Ramos (cell line): ENCODE data around the gene SRP68.
"Not testable (repeated sequence)": the region's sequence is repeated elsewhere in the genome, so short reads cannot be mapped to it uniquely, and the experiment has no call there.

Experiments
- in situ Hi-C: fragments of 300-500 bp; cut with MboI; formaldehyde crosslinking; loops from one replicate; pipeline ENCODE4 v1.14.3; 2022; ENCODE audit warnings: low sequenced_read_pairs; ENCODE audit not compliant: unreplicated experiment

Gene SRP68

DNA sequence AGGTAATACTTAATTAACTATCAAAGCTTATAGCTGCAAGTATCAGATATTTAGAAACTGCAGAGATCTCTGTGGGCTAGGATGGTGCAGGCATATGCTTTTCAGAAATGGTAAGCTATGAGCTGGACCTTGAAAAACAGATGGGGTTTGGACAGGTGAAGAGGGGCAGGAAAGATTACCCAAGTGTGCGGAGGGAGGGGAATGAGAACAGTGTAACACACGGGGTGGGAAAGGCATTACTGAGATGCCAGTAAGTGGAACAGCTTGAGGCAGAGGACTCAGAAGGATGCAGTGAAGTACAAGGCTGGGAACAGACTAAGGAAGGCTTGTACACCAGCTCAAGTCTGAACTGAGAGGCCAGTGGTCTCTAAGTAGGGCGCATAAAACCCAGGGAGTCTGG is 23.1 kb downstream of the SRP68 start:
- in situ Hi-C loops = no loop called here

DNA sequence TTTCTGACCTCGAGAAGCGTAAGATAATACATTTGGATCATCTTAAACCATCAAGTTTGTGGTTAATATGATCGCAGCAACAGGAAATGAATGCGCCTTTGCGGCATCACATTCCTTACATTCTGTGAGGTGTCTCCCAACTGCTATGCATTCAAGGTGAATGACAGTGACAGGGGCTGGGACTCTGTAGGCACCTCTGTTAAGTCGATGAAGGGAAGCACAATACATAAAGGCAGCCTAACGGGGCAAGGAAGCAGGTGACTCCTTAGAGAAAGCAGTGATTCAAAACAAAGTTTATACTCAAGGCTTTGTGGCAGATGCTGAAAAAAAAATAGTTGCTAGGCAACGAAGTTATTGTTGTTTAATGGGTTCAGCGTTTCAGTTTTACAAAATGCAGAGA is 23.6 kb downstream of the SRP68 start:
- in situ Hi-C loops = no loop called here

DNA sequence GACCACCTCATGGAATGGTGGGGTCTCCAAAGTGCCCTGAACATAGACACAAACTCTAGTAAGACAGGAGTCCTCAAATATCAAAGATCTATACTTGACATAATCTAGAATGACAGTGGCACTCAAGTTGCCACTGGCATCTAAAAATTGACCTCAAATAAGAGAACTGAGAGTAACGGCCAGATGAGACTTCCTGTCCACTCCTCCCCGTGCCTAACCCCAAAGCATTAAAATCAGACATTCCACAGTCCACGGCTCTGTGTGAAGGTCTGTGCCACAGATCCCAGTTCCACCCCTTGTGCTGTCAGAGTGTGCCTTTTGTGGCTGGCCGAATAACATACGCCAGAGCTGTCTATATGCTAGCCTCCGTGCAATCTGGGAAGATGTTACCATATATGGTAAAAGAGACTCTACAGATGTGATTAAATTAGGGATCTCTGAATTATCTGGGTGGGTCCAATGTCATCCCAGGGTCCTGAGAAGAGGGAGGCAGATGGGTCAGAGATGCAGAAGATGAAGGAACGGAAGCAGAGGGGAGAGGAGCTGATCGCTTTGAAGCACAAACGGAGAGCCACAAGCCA is 24.2 kb downstream of the SRP68 start:
- in situ Hi-C loops = no loop called here

DNA sequence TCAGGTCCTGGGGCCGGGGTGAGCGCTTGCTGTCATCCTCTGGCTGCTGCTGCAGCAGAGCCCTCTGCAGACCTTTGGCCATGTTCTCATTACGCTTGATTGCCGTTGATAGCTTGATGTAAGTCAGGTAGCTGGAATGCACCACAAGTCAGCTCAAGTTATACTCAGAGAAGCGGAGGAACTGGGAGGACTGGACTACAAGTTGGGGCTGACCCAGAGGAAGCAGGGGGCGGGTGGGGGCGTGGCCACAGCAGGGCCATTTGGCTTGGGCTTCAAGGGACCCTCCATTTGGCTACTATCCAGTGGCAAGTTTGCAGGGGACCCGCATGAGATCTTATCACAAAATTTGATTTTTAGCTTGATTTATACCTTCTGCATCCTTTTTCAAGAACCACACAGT is 26.3 kb downstream of the SRP68 start:
- in situ Hi-C loops = no loop called here

DNA sequence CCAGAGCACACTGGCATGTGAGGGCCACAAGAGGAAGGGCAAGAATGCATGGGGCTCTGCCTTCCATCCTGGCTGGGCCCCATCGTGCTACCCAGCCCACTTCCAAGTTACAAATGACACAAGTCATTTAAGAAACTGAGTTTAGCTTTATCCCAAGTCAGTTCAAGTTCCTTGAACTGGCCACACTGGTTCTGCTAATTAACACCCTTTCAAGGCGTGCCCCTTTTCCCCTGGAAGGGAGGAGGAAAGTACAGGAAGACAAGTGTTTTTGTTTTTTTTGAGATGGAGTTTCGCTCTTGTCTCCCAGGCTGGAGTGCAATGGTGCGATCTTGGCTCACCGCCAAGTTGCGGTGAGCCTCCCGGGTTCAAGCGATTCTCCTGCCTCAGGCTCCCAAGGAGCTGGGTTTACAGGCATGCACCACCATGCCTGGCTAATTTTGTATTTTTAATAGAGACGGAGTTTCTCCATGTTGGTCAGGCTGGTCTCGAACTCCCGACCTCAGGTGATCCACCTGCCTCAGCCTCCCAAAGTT is 27.8 kb downstream of the SRP68 start:
- in situ Hi-C loops = not testable (repeated sequence)

DNA sequence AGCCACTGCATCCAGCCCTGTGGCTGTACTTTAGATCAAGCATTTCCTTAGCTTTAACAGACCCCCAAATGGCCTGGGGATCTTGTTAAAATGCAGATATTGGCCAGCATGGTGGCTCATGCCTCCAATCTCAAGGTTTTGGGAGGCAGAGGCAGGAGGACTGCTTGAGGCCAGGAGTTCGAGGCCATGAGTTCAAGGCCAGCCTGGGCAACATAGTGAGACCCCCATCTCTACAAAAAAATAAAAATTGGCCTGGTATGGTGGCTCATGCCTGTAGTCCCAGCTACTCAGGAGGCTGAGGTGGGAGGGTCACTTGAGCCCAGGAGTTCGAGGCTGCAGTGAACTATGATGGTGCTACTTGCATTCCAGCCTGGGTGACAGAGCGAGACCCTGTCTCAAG is 29.4 kb downstream of the SRP68 start:
- in situ Hi-C loops = not testable (repeated sequence)

DNA sequence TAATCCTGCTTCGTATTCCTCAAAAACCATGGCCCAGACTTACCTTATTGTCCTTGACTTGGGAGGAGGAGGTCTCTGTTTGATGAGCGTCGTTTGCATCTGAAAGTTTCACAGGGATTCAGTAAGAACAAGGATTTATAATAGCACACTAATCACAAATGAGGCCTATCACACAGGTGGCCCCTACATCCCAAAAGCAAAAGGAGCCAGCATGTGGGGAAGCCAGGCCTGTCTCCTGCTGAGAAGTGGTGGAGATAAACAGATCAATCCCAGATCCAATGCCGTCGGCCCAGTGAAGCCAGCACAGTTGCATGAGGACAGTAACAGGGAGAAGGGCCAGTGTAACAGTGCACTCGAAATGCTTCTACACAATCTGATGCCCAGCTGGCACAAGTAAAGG is 31.9 kb downstream of the SRP68 start:
- in situ Hi-C loops = no loop called here

DNA sequence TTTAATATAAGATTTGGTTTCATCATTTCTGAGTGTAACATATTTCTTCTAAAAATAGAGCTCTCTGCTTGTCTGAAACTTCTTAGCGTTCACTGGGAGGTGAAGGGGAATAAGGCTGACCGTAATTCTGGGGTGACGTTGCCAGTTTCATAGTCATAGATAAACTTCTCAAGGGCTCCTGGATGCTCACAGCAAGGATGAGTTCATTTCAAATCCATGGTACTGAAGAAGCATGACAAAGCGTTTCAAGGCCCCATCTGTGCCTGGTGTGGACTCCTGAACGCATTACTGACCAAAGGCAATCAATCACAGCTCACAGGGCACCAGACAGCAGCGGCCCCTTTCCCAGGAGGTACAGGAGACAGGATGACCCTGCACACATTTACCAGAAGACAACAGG is 33.2 kb downstream of the SRP68 start:
- in situ Hi-C loops = no loop called here

DNA sequence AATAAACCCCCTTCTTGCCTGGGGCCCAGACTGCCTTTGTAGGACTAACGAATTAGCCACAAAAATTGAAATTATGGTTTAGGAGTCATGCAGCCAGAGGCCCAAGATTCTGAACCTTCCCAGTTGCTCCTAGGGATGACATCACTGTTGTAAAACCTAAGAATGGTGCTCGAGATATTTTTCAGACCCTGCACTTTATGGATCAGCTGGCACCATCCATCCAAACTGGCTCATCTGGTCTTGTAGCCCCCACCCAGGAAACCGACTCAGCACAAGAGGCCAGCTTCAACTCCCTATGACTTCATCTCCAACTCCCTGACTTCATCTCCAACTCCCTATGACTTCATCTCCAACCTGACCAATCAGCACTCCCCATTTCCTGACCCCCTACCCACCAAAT is 34.3 kb downstream of the SRP68 start:
- in situ Hi-C loops = no loop called here

DNA sequence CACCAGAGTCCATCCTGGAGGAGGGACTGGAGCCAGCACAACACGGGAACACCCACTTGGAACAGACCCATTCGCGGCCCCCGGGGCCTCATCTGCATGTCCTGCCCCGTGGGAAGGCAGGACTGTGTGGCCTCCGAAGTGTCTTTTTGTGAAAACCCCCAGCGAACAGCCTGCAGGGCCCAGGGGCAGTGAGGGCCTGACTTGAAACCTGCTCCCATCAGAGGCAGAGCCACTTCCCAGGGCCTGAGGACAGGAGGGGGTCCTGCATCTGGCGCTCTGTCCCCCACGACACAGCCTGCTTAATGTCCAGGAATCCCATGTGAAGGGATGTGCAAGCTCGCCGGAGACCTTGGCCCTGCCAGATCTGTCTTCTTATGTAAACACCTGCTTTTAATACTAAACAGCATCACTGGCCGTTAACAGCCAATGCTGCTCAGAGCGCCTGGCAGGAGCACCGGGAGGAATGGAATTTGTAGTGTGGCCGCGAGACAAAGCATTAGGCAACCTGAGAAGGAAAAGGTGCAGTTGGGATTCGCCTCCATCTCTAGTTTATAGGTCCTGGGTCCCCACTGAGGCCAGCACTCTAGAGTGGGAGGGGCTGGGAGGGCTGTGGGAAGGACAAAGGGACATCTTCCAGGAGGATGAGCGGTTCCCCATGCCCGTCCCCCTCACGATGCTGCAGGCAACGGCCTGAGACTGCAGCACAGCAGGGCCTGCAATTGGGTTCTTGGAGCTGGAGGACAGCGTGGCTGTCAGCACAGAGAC is 35.6 kb downstream of the SRP68 start:
- in situ Hi-C loops = no loop called here

DNA sequence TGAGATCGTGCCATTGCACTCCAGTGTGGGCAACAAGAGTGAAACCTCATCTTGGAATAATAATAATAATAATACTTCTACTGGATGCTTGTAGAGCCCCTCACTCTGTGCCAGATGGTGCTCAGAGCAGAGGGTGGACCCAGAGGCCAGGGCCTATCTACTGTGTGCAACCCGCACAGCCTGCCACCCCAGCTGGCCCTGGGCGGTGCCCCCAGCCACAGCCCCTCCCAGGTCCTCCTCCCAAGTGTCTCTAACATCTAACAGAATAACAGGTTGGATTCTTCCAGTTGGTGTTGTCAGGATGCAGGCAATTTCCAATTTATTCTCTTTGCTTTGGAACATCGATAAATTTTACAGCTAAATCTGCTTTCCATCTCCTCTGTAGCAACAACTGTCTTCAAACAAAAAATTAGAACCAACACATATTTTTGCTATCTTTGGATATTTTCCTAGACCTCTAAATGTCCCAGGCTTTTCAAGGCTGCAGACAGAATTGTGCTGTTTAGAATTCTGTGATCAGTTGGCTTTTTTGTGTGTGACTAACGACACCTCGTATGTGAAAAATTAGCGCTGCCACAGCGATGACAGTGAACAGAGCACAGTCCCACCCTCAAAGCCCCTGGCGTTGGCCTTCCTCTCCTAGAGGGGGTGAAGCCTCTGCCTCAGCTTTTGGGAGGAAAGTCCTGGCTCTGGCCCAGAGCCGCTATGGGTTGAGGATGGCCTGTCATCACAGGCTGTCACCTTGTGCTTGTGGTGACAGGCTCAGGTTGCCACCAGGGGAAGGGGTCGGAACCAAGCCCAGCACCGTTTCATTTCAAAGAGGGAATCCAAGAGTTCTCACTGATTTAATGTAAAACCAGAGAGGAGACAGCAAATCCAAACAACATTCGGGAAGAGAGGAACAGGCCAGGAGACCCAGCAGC is 37.6 kb downstream of the SRP68 start:
- in situ Hi-C loops = no loop called here

DNA sequence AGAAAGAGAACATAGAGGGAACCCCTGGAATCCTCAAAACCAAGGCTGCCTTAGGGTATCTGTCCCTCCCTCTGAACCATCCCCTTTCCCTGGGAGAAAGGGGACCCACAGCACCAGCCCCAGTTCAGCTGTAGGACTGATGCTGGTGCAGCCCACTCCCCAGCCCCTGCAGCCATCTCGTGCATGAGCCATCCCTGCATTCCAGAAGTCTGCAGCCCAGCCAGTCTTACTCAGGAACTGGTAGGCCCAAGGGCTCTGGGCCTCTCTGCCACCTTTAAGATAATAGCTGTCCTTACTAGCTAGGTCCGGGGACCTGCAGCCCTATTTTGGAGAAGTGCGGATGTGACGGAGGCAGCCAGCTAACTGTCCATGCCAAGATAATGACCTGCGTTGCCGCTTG is 39.2 kb downstream of the SRP68 start:
- in situ Hi-C loops = no loop called here

DNA sequence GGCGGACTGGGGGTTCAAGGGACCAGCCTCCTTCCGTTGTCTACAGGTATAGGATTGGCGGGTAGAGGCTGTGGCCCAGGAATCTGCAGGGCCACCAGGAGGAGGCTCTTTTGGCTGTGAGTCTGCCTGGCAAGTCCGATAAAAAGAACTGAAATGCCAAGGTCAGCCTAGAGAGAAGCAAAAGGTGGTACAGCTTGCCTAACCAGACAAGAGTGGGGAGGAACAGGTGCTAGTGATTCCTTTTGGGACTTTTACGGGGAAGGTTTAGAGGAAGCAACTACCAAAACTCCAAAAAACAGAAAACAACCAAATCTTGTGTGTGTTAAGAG is 39.6 kb downstream of the SRP68 start:
- in situ Hi-C loops = no loop called here

DNA sequence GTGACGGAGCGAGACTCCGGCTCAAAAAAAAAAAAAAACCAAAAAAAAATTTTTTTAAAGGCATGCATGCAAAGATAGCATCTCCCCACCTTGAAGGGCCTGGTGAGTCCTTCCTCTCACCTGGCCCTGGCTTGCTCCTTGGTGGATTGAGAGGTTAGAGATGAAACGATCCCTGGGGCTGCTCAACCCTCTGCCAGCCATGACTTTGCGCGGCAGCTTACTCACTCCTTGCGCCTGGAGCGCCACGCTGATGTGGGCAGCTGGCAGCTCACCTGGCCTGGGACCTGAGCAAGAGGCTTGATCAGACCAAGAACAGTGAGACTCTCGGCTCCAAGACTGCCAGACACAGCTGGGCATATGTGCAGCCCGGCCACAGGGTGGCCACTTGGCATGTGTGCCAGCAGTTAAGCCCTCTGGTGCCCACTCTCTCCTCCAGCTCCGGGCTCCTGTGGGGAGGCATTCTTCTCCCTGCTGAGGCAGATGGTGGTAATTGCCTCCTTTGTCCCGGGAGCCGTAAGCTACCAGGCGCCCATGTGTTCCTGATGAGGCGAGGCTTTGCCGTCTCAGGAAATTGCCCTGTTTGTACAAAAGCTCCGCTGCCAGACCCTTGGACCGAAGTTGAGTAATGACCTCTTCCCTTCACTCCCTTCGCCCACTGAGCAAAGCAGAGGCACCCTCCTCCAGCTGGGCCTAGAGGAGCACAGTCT is 40.1 kb downstream of the SRP68 start:
- in situ Hi-C loops = no loop called here

DNA sequence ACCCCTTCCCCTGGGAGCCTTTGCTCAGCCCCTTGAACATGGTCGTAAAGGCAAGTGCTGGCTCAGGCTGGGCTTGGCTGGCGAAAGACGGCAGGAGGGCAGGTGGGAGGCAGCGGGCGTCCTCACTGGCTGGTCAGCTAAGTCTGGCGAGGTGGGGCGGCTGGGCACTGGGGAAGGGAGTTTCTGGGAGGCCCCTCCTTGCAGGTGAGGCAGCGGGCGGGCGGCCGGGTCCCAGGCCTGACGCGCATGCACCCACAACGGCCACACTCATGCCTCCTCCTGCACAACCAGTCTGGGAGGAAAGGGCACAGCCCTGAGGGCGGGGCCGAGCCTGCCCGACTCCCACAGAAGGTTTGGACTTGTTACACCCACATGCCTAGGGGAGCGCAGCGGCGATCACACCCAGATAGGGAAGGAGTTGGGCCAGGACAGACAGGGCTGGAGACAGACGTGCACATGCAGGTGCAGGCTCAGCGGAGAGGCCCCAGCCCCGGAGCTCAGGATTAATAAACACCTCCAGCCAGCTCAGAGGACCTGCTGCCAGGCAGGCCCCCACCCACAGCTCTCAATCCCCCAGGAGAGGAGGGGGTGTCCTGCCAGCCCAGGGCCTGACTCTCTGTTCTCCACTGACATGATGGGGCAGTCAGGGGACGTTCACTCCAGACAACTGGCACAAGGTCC is 45.0 kb downstream of the SRP68 start, which contains the start of gene EVPL:
TSS of gene EVPL (minus strand) at position 148 of the 681 bp plus-strand sequence. CDS start at position 40, 108 bp downstream.
- in situ Hi-C loops = no loop called here

DNA sequence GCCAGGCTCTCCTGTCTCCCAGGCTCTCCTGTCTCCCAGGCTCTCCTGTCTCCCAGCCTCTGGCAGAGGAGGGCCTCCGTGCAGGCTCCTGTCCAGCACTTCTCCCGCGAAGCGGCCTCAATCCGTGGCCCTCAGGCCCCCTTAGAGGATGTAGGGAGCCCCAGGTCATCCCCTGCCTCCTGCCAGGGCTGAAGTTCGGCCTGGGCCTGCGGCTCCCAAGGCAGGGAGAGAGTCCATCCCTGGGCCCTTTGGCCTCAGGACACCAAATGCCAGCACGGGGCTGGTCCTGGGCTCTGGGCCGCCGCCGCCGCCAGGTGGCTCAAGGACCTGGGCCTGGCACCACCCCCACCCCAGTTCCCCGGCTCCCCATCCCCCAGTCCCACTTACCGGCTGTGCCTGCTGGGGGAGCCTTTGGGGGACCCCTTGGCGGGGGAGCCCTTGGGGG is 45.6 kb downstream of the SRP68 start:
- in situ Hi-C loops = no loop called here

DNA sequence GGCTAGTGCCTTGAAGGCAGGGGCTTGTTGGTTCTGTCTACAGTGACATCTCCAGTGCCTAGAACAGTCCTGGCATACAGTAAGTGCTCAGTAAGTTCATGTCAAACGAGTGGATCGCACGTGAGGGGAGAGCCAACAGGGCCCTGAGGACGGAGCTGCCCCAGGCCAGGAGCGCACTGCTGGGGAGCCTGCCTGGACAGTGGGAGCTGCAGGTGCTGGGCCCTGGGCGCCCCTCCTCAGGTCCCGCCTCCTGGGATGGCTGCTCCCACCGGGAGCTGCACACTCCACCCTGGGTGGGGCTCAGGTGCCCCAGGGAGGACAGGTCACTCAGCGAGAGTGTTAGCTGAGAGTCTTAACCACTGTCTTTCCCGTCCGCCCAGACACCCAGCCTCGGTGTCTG is 47.0 kb downstream of the SRP68 start:
- in situ Hi-C loops = no loop called here

DNA sequence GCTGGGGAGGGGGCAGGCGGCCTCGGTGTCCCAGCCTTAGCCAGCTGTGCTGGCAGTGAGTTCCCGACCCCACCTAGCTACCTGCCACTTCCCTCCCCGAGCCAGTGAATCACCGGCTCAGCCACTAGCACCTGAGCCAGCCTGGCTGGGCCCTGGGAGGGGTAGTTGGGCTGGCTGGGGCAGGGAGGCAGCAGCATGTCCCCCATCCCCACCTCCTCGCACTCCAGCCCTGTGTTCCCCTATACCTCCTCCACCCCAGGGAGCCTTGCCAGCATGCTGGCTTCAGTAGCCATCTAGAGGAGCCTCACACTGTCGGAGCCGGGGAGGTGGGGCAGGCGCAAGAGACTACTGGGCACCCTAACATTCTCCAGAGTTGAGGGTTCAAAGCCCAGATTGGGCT is 48.0 kb downstream of the SRP68 start:
- in situ Hi-C loops = no loop called here

DNA sequence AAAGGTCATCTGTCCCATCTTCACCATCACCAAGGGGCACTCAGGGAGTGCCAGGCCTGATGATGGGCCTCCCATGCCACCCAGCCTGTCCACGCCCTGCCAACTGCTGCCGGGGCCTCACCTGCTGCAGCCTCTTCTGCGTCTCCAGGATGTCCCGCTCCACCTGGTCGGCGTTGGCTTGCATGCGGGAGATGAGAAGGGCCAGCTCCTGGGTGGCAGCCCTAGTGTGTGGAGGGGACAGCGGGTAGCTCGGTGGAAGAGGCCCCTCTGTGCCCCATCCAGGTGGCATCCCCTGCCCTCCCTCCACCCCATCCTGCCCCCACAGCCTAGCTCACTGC is 48.4 kb downstream of the SRP68 start:
- in situ Hi-C loops = no loop called here
